Fibroblast of pulmonary artery (primary cell): ENCODE results near the gene AP1AR.

Source experiments
- DNase-seq: peaks from one replicate; pipeline ENCODE4 v3.0.0-alpha.2; 2010; ENCODE audit warnings: low read depth
- H3K4me3 ChIP-seq: replicated peaks from 2 replicates; pipeline ENCODE4 v1.5.1; 2011; ENCODE audit warnings: low read depth, mild to moderate bottlenecking, control low read depth, low read length, moderate library complexity
- CTCF ChIP-seq: IDR thresholded peaks from 2 replicates; pipeline ENCODE4 v1.5.1; 2011; ENCODE audit warnings: mild to moderate bottlenecking, control low read depth, low read length, inconsistent platforms; ENCODE audit errors: missing control alignments

Gene AP1AR

GRCh38 chr4:112247021-112247420 lies 15.4 kb downstream of the AP1AR start:
- no peak for TF ChIP-seq CTCF
- H3K4me3 ChIP-seq = no peak overlapping the region

GRCh38 chr4:112251019-112251643 lies 19.5 kb downstream of the AP1AR start:
- no peak for TF ChIP-seq CTCF
- DNase-seq = no peak
- no peak overlapping the region for H3K4me3 ChIP-seq

More at GRCh38 chr4:112247021-112247420, 15.4 kb downstream of the AP1AR start:
- no peak for DNase-seq

- no peak for DNase-seq
- H3K4me3 ChIP-seq = no peak overlapping the region
- TF ChIP-seq CTCF = no peak
Observed at GRCh38 chr4:112252234-112252633, 20.6 kb downstream of the AP1AR start.

GRCh38 chr4:112253382-112254000 lies 21.9 kb downstream of the AP1AR start:
- no peak for DNase-seq
- TF ChIP-seq CTCF = no peak
- H3K4me3 ChIP-seq = no peak overlapping the region

- H3K4me3 ChIP-seq = no peak overlapping the region
- TF ChIP-seq CTCF = no peak
- no peak for DNase-seq
Observed at GRCh38 chr4:112257098-112257497, 25.5 kb downstream of the AP1AR start.

GRCh38 chr4:112266823-112267222 lies 35.2 kb downstream of the AP1AR start:
- TF ChIP-seq CTCF = peak; percentile 55
- H3K4me3 ChIP-seq = no peak overlapping the region
- peak; percentile 62 for DNase-seq

GRCh38 chr4:112270051-112270450 lies 38.5 kb downstream of the AP1AR start:
- DNase-seq = no peak
- no peak overlapping the region for H3K4me3 ChIP-seq
- TF ChIP-seq CTCF = no peak
